Calu3 (cell line): ENCODE data around the gene CCN2. TPM values are rescaled to one million over a fixed set of nuclear protein-coding genes. Genes with fewer than 3 reads are reported as not detected.

Experiments used
- BruUV-seq: library from RNA; stranded (reverse); fragments of 400-500 nt; replicated peaks from 2 replicates; lab custom pipeline; 2021; lab: Mats Ljungman, UMichigan
- CTCF ChIA-PET: fragments of 300-600 bp; sonication (Branson Sonifier 250); formaldehyde crosslinking; loops from one replicate; lab custom pipeline; 2022; ENCODE audit warnings: antibody characterized with exemption; lab: Charles Lee
- DNase-seq: peaks from one replicate; pipeline ENCODE4 v3.0.0; 2022
- H3K27ac Mint-ChIP-seq: one replicate; pipeline ENCODE4 v1.8.0; 2022; ENCODE audit warnings: mixed read lengths; ENCODE audit not compliant: unreplicated experiment
- H3K27me3 Mint-ChIP-seq: one replicate; pipeline ENCODE4 v1.8.0; 2022; ENCODE audit warnings: mixed read lengths; ENCODE audit not compliant: unreplicated experiment
- H3K36me3 Mint-ChIP-seq: one replicate; pipeline ENCODE4 v1.8.0; 2022; ENCODE audit warnings: mild to moderate bottlenecking, moderate library complexity, mixed read lengths; ENCODE audit not compliant: insufficient read depth, unreplicated experiment
- H3K4me1 Mint-ChIP-seq: one replicate; pipeline ENCODE4 v1.8.0; 2022; ENCODE audit warnings: mild to moderate bottlenecking, low read depth, mixed read lengths; ENCODE audit not compliant: unreplicated experiment
- H3K4me3 Mint-ChIP-seq: one replicate; pipeline ENCODE4 v1.8.0; 2022; ENCODE audit warnings: mild to moderate bottlenecking, low read depth, moderate library complexity, mixed read lengths; ENCODE audit not compliant: unreplicated experiment
- H3K9me3 Mint-ChIP-seq: one replicate; pipeline ENCODE4 v1.8.0; 2022; ENCODE audit warnings: low read depth, mixed read lengths; ENCODE audit not compliant: unreplicated experiment
- intact Hi-C: fragments of 100-400 bp; cut with micrococcal nuclease; formaldehyde crosslinking; loops from one replicate; pipeline ENCODE4 v1.10.0; 2022; ENCODE audit not compliant: unreplicated experiment
- total RNA-seq: library from RNA; stranded (reverse); gene quantifications from 2 replicates; pipeline ENCODE4 v1.2.3, GENCODE V29; 2022
- TF ChIP-seq, protein P1 (sequence below): fragments of 200-600 bp; IDR thresholded peaks from one replicate; pipeline ENCODE4 v1.8.0; 2022; ENCODE audit warnings: antibody characterized with exemption; ENCODE audit not compliant: unreplicated experiment

CCN2 gene
- total RNA-seq, 1 experiment from 2014 or later: 373 TPM

DNA sequence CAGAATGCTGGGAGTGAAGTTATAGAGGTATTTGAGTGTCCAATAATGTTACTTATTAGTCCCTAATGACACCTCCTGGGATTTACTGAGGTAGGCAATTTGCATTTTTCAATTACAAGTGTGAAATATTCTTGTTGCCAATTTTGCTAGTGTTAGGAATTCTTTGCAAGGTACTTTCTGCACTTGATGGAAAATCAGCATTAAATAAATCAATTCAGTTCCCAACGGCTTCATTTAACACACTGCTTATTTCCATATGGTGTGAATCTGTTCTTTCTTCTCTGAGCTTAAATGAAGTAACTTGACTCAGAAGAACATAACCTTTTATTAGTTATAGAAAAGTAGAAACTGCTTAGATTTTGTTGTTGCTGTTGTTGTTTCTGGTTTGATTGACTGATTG lies 21.2 kb downstream of the CCN2 start:
- CTCF ChIA-PET: no interaction called here
- Mint-ChIP-seq H3K36me3 (no peaks in the 10 kb centered on the region), H3K4me3 (no peak overlapping the region), H3K27ac (no peak overlapping the region), H3K9me3 (no peaks in the 10 kb centered on the region), H3K27me3 (no peaks in the 10 kb centered on the region), H3K4me1 (no peaks in the 10 kb centered on the region)
- intact Hi-C loops: no loop called here
- TF ChIP-seq, protein P1, sequence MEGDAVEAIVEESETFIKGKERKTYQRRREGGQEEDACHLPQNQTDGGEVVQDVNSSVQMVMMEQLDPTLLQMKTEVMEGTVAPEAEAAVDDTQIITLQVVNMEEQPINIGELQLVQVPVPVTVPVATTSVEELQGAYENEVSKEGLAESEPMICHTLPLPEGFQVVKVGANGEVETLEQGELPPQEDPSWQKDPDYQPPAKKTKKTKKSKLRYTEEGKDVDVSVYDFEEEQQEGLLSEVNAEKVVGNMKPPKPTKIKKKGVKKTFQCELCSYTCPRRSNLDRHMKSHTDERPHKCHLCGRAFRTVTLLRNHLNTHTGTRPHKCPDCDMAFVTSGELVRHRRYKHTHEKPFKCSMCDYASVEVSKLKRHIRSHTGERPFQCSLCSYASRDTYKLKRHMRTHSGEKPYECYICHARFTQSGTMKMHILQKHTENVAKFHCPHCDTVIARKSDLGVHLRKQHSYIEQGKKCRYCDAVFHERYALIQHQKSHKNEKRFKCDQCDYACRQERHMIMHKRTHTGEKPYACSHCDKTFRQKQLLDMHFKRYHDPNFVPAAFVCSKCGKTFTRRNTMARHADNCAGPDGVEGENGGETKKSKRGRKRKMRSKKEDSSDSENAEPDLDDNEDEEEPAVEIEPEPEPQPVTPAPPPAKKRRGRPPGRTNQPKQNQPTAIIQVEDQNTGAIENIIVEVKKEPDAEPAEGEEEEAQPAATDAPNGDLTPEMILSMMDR: no peak
- no peak for DNase-seq
- BruUV-seq: no TSS peak

DNA sequence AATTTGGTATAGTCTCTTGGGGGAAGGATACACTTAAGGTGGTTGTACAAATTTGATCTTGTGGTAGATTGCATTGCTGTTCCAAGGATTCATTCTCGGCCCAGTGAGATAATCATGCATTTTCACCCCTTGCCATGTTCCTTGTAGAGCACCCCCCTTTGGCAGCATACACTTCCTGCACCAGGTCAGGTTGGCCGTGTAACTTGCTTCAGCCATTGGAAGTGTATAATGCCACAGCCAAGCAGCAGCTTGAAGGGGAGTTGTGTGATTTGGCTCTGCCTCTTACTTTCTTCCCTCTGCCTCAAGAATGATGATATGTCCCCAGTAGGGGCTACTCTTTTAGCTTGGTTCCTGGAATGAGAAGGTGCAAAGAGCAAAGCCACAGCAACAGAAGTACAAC lies 21.9 kb downstream of the CCN2 start:
- TF ChIP-seq, protein P1: no peak
- BruUV-seq: no TSS peak
- no peaks in the 10 kb centered on the region for H3K27me3 Mint-ChIP-seq
- no peak overlapping the region for H3K4me3 Mint-ChIP-seq
- H3K36me3 Mint-ChIP-seq: no peaks in the 10 kb centered on the region
- intact Hi-C loops: no loop called here
- CTCF ChIA-PET: no interaction called here
- no peak for DNase-seq
- no peaks in the 10 kb centered on the region for H3K9me3 Mint-ChIP-seq
- no peaks in the 10 kb centered on the region for H3K4me1 Mint-ChIP-seq
- H3K27ac Mint-ChIP-seq: no peak overlapping the region

DNA sequence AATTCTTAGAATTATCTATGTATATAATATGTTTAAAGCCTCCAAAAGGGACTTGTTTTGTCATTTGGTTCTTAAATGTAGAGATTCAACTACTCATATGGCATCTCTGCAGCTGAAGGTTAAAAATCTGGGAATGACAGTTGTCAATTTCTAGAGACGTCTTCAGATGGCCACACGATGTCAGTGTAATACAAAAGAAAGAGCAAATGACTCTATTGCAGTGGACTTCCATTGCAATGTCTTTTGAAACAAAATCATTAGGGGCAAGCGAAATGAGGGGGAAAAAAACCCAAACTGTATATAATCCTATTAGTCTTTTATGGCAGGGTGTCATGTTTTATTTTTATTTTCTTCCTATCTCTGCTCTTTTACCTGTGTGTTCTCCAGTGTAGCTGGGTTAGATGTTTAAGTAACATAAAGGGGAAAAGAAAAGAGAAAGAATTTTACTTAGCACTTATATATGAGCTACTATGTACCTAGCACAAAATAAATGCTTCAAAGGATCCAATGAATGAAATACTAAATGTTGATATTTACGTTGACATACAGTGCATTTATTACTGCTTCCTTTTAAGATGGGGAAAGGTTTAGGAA lies 26.2 kb downstream of the CCN2 start:
- CTCF ChIA-PET: interaction anchor here (0.6 to 4.1 kb wide), 16 partner anchors 10 to 559 kb away, joined by 3 to 27 read pairs (median 4); partner anchors contain the start of gene CCN2
- no peaks in the 10 kb centered on the region for H3K27me3 Mint-ChIP-seq
- no peak for DNase-seq
- intact Hi-C loops: loop anchor here (1.0 kb wide), 3 partner anchors 236 to 373 kb away; no protein-coding TSS in a partner anchor
- H3K4me1 Mint-ChIP-seq: no peaks in the 10 kb centered on the region
- TF ChIP-seq, protein P1: peak; percentile 36
- no peaks in the 10 kb centered on the region for H3K36me3 Mint-ChIP-seq
- H3K27ac Mint-ChIP-seq: no peak overlapping the region
- no peak overlapping the region for H3K4me3 Mint-ChIP-seq
- H3K9me3 Mint-ChIP-seq: no peaks in the 10 kb centered on the region
- no TSS peak for BruUV-seq

DNA sequence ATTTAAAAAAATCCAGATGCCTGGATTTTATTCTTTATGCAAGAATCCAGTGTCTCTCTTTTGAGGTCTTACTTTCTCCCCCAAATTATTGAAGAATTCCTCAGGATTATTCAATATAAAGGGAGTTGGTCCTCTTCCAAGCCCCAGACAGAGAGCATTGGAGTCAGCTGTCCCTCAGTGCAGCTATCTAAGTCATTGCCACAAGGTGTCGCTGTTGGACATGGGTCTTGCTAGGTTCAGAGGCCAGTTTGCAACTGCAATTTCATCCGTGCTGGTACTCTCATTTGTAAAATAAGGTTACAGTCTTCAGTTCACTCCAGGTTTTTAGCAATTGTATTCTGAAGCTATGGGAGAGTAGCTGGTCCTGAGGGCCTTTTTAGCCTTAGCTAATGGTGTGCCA lies 27.8 kb downstream of the CCN2 start:
- H3K27me3 Mint-ChIP-seq: no peaks in the 10 kb centered on the region
- CTCF ChIA-PET: interaction anchor here (0.8 to 4.1 kb wide), 7 partner anchors 8 to 375 kb away, joined by 3 to 27 read pairs (median 5); no protein-coding TSS in a partner anchor
- no peak overlapping the region for H3K27ac Mint-ChIP-seq
- no TSS peak for BruUV-seq
- intact Hi-C loops: no loop called here
- no peaks in the 10 kb centered on the region for H3K36me3 Mint-ChIP-seq
- H3K4me3 Mint-ChIP-seq: no peak overlapping the region
- TF ChIP-seq, protein P1: peak; percentile 62
- peak; percentile 61 for DNase-seq
- peaks cover 5% of the 10 kb centered on the region for H3K9me3 Mint-ChIP-seq
- H3K4me1 Mint-ChIP-seq: no peaks in the 10 kb centered on the region
